GM19372 (cell line): Measurements from ENCODE around the gene RRAGB.
"Not testable (repeated sequence)": the region's sequence is repeated elsewhere in the genome, so short reads cannot be mapped to it uniquely, and the experiment has no call there.

Source experiments
- ATAC-seq: cut with Tn5 transposase; IDR thresholded peaks from one replicate; pipeline ENCODE4 v1.9.1; 2021; ENCODE audit warnings: mild to moderate bottlenecking, low read depth, moderate library complexity; ENCODE audit not compliant: unreplicated experiment

The RRAGB gene

GRCh38 chrX:55717521-55718497 lies at the start of gene RRAGB:
RRAGB (plus strand) TSS chrX:55717749; CDS start chrX:55718328, 579 bp downstream.
- peak; percentile 95 for ATAC-seq

GRCh38 chrX:55668084-55668483 lies 49.5 kb upstream of the RRAGB start:
- ATAC-seq = no peak

GRCh38 chrX:55688579-55688978 lies 29.0 kb upstream of the RRAGB start:
- not testable (repeated sequence) for ATAC-seq

GRCh38 chrX:55695227-55696018 lies 22.1 kb upstream of the RRAGB start:
- no peak for ATAC-seq

GRCh38 chrX:55697381-55697780 lies 20.2 kb upstream of the RRAGB start:
- no peak for ATAC-seq

GRCh38 chrX:55702671-55703070 lies 14.9 kb upstream of the RRAGB start:
- no peak for ATAC-seq

- ATAC-seq = not testable (repeated sequence)
Observed at GRCh38 chrX:55703436-55703835, 14.1 kb upstream of the RRAGB start.

- ATAC-seq = not testable (repeated sequence)
Observed at GRCh38 chrX:55705066-55705465, 12.5 kb upstream of the RRAGB start.

GRCh38 chrX:55709735-55710134 lies 7.8 kb upstream of the RRAGB start:
- ATAC-seq = no peak

GRCh38 chrX:55710701-55711100 lies 6.8 kb upstream of the RRAGB start:
- no peak for ATAC-seq

- ATAC-seq = no peak
Observed at GRCh38 chrX:55713631-55714030, 3.9 kb upstream of the RRAGB start.

- no peak for ATAC-seq
Observed at GRCh38 chrX:55714161-55714560, 3.4 kb upstream of the RRAGB start.

- ATAC-seq = no peak
Observed at GRCh38 chrX:55715847-55716246, 1.7 kb upstream of the RRAGB start.

- no peak for ATAC-seq
Observed at GRCh38 chrX:55716937-55717336, 612 bp upstream of the RRAGB start.

GRCh38 chrX:55731826-55732225 lies 14.3 kb downstream of the RRAGB start:
- ATAC-seq = no peak

GRCh38 chrX:55738969-55739368 lies 21.4 kb downstream of the RRAGB start:
- no peak for ATAC-seq

GRCh38 chrX:55742649-55743048 lies 25.1 kb downstream of the RRAGB start:
- no peak for ATAC-seq

GRCh38 chrX:55748463-55748862 lies 30.9 kb downstream of the RRAGB start:
- ATAC-seq = not testable (repeated sequence)

GRCh38 chrX:55750256-55750655 lies 32.7 kb downstream of the RRAGB start:
- ATAC-seq = no peak

- ATAC-seq = peak; percentile 85
Observed at GRCh38 chrX:55754861-55755294, 37.3 kb downstream of the RRAGB start.

GRCh38 chrX:55758033-55758432 lies 40.5 kb downstream of the RRAGB start:
- ATAC-seq = no peak
